Esophagus squamous epithelium (tissue), 4 donors: ENCODE results near the gene GLB1L.

Experiments used
- POLR2A ChIP-seq, 4 donors: fragments of 450-650 bp; IDR thresholded peaks; one replicate each; pipeline ENCODE4 v1.6.1; 2017; ENCODE audit warnings: antibody characterized with exemption in 4 of 4, mild to moderate bottlenecking in 4 of 4, moderate library complexity in 3 of 4
- TF ChIP-seq, protein P1 (sequence below), 6 experiments: fragments of 450-650 bp in 4 of 6; fragments of 200-600 bp in 2 of 6; sonication (generic) in 2 of 6; IDR thresholded peaks; one replicate each; pipeline ENCODE4 v1.5.1; 2016 to 2019; ENCODE audit warnings: antibody characterized with exemption in 6 of 6, mild to moderate bottlenecking in 4 of 6, moderate library complexity in 4 of 6

- TF ChIP-seq, protein P1, sequence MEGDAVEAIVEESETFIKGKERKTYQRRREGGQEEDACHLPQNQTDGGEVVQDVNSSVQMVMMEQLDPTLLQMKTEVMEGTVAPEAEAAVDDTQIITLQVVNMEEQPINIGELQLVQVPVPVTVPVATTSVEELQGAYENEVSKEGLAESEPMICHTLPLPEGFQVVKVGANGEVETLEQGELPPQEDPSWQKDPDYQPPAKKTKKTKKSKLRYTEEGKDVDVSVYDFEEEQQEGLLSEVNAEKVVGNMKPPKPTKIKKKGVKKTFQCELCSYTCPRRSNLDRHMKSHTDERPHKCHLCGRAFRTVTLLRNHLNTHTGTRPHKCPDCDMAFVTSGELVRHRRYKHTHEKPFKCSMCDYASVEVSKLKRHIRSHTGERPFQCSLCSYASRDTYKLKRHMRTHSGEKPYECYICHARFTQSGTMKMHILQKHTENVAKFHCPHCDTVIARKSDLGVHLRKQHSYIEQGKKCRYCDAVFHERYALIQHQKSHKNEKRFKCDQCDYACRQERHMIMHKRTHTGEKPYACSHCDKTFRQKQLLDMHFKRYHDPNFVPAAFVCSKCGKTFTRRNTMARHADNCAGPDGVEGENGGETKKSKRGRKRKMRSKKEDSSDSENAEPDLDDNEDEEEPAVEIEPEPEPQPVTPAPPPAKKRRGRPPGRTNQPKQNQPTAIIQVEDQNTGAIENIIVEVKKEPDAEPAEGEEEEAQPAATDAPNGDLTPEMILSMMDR (IDR thresholded peaks at IDR 0.05): no peak
- TF ChIP-seq POLR2A (IDR thresholded peaks at IDR 0.05): no peak
Observed at GRCh38 chr2:219198974-219199373, 46.3 kb downstream of the GLB1L start.
